ENCODE results near the gene RSPO1. TPM values are rescaled to one million over a fixed set of nuclear protein-coding genes. Genes with fewer than 3 reads are reported as not detected.

Gene RSPO1
- total and polyA plus RNA-seq, 7 donors, result 0.41 to 2.2 (median 0.82) TPM

GRCh38 chr1:37663426-37664000 is 28.8 kb upstream of the RSPO1 start:
- DNase-seq, result no peak
- WGBS, 2 donors, result 63 to 66% methylated on average over 14 of the region's 14 CpGs
- Histone ChIP-seq H3K36me3 (no peaks in the 10 kb centered on the region), H3K27me3 (peaks cover 0 to 5% (median 0%) of the 10 kb centered on the region in 3 donors), H3K4me1 (peaks cover 0 to 14% (median 14%) of the 10 kb centered on the region in 4 donors), H3K4me3 (no peak overlapping the region), H3K27ac (no peak overlapping the region), H3K9me3 (no peaks in the 10 kb centered on the region)
- intact Hi-C loops (cut with DNase I), result no loop called here
- TF ChIP-seq POLR2AphosphoS5 (IDR thresholded peaks at IDR 0.05) (no peak), EP300 (IDR thresholded peaks at IDR 0.05) (no peak), POLR2A (IDR thresholded peaks at IDR 0.05) (no peak)
- TF ChIP-seq, protein P1, sequence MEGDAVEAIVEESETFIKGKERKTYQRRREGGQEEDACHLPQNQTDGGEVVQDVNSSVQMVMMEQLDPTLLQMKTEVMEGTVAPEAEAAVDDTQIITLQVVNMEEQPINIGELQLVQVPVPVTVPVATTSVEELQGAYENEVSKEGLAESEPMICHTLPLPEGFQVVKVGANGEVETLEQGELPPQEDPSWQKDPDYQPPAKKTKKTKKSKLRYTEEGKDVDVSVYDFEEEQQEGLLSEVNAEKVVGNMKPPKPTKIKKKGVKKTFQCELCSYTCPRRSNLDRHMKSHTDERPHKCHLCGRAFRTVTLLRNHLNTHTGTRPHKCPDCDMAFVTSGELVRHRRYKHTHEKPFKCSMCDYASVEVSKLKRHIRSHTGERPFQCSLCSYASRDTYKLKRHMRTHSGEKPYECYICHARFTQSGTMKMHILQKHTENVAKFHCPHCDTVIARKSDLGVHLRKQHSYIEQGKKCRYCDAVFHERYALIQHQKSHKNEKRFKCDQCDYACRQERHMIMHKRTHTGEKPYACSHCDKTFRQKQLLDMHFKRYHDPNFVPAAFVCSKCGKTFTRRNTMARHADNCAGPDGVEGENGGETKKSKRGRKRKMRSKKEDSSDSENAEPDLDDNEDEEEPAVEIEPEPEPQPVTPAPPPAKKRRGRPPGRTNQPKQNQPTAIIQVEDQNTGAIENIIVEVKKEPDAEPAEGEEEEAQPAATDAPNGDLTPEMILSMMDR (IDR thresholded peaks at IDR 0.05), result no peak

- H3K9me3 ChIP-seq, result no peaks in the 10 kb centered on the region
- intact Hi-C loops (cut with DNase I), result no loop called here
- H3K4me3 ChIP-seq, result no peak overlapping the region
- WGBS, 2 donors, result 83 to 84% methylated on average over 11 of the region's 11 CpGs
- DNase-seq, result no peak
- peaks cover 0 to 10% (median 10%) of the 10 kb centered on the region in 4 donors for H3K4me1 ChIP-seq
- H3K27me3 ChIP-seq, result peaks cover 0 to 9% (median 0%) of the 10 kb centered on the region in 3 donors
- H3K27ac ChIP-seq, result no peak overlapping the region
- TF ChIP-seq EP300 (IDR thresholded peaks at IDR 0.05) (no peak), POLR2A (IDR thresholded peaks at IDR 0.05) (no peak), POLR2AphosphoS5 (IDR thresholded peaks at IDR 0.05) (no peak)
- TF ChIP-seq, protein P1 (IDR thresholded peaks at IDR 0.05), result no peak
- no peaks in the 10 kb centered on the region for H3K36me3 ChIP-seq
These were observed 27.5 kb upstream of the RSPO1 start for GRCh38 chr1:37662031-37662755.

DNA sequence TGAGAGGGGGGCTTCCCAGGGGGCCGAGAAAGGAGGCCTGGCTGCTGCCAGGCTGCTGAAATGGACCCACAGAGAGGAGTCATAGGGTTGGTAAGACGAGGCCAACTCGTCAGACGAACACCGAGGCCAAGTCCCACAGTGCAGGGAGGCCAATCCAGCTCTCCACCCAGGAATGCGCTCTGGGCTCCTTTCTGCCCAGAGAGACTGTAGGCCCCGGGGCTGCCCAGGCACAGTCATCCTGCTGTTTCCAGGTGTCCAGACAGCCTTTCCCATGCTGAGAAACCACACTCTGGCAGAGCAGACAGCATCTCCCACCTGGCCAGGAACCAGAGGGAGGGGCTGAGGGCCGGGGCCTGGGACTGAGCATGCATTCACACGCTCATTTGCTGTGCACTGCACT is 26.7 kb upstream of the RSPO1 start:
- WGBS, 2 donors, result 69 to 73% methylated on average over 9 of the region's 9 CpGs
- H3K4me1 ChIP-seq, result peaks cover 0 to 3% (median 2%) of the 10 kb centered on the region in 4 donors
- no peaks in the 10 kb centered on the region for H3K9me3 ChIP-seq
- no peak overlapping the region for H3K27ac ChIP-seq
- H3K4me3 ChIP-seq, result no peak overlapping the region
- no peak for DNase-seq
- TF ChIP-seq, protein P1 (IDR thresholded peaks at IDR 0.05), result no peak
- TF ChIP-seq POLR2AphosphoS5 (IDR thresholded peaks at IDR 0.05) (no peak), POLR2A (IDR thresholded peaks at IDR 0.05) (no peak), EP300 (IDR thresholded peaks at IDR 0.05) (no peak)
- H3K36me3 ChIP-seq, result no peaks in the 10 kb centered on the region
- peaks cover 0 to 17% (median 0%) of the 10 kb centered on the region in 3 donors for H3K27me3 ChIP-seq
- intact Hi-C loops (cut with DNase I), result no loop called here

- Histone ChIP-seq H3K27ac (no peak overlapping the region), H3K27me3 (peaks cover 0 to 18% (median 0%) of the 10 kb centered on the region in 3 donors), H3K4me3 (no peak overlapping the region), H3K4me1 (no peaks in the 10 kb centered on the region), H3K36me3 (no peaks in the 10 kb centered on the region), H3K9me3 (no peaks in the 10 kb centered on the region)
- no peak for DNase-seq
- WGBS, 2 donors, result 45 to 57% methylated on average over 10 of the region's 10 CpGs
- intact Hi-C loops (cut with DNase I), result no loop called here
- no peak for TF ChIP-seq POLR2A (IDR thresholded peaks at IDR 0.05)
- TF ChIP-seq, protein P1 (IDR thresholded peaks at IDR 0.05), result no peak
- TF ChIP-seq POLR2AphosphoS5 (IDR thresholded peaks at IDR 0.05), result no peak
- no peak for TF ChIP-seq EP300 (IDR thresholded peaks at IDR 0.05)
These were observed 26.0 kb upstream of the RSPO1 start for GRCh38 chr1:37660664-37661063.
